ENCODE results near the gene INVS. TPM values are rescaled to one million over a fixed set of nuclear protein-coding genes. Genes with fewer than 3 reads are reported as not detected.

The INVS gene
- total RNA-seq, 1 donor from 2014 or later: 21.9 TPM

GRCh38 chr9:100285601-100286000, 186.6 kb downstream of the INVS start:
- no peak for DNase-seq (ENCODE audit: extremely low spot score in 2 of 2)
- H3K27me3 ChIP-seq: no peaks in the 10 kb centered on the region
- H3K36me3 ChIP-seq: peaks cover 3 to 70% of the 10 kb centered on the region in 2 donors
- no peak overlapping the region for H3K4me3 ChIP-seq
- intact Hi-C loops (cut with DNase I): no loop called here
- H3K4me1 ChIP-seq: no peaks in the 10 kb centered on the region
- no peak for TF ChIP-seq POLR2AphosphoS5 (IDR thresholded peaks at IDR 0.05; ENCODE audit: insufficient read depth in 1 of 2, low read depth in 1 of 2)
- no peak for TF ChIP-seq POLR2A (IDR thresholded peaks at IDR 0.05)
- no peak for TF ChIP-seq CTCF (IDR thresholded peaks at IDR 0.05)
- H3K27ac ChIP-seq: no peak overlapping the region
- no peaks in the 10 kb centered on the region for H3K9me3 ChIP-seq

DNA sequence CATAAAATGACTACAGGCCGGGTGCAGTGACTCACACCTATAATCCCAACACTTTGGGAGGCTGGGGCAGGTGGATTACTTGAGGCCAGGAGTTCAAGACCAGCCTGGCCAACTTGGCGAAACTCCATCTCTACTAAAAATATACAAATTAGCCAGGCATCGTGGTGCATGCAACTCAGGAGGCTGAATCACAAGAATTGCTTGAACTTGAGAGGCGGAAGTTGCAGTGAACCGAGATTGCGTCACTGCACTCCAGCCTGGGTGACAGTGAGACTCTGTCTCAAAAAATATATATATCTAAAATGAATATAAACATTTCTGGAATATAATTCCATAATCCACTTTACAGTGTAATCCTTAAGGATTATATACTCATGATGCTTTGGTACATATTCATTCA, 187.2 kb downstream of the INVS start:
- no peaks in the 10 kb centered on the region for H3K4me1 ChIP-seq
- intact Hi-C loops (cut with DNase I): no loop called here
- TF ChIP-seq CTCF (IDR thresholded peaks at IDR 0.05) (no peak), POLR2AphosphoS5 (IDR thresholded peaks at IDR 0.05; ENCODE audit: insufficient read depth in 1 of 2, low read depth in 1 of 2) (no peak), POLR2A (IDR thresholded peaks at IDR 0.05) (no peak)
- DNase-seq (ENCODE audit: extremely low spot score in 2 of 2): no peak
- H3K27me3 ChIP-seq: no peaks in the 10 kb centered on the region
- H3K4me3 ChIP-seq: no peak overlapping the region
- no peaks in the 10 kb centered on the region for H3K9me3 ChIP-seq
- H3K27ac ChIP-seq: no peak overlapping the region
- peaks cover 3 to 77% of the 10 kb centered on the region in 2 donors for H3K36me3 ChIP-seq

DNA sequence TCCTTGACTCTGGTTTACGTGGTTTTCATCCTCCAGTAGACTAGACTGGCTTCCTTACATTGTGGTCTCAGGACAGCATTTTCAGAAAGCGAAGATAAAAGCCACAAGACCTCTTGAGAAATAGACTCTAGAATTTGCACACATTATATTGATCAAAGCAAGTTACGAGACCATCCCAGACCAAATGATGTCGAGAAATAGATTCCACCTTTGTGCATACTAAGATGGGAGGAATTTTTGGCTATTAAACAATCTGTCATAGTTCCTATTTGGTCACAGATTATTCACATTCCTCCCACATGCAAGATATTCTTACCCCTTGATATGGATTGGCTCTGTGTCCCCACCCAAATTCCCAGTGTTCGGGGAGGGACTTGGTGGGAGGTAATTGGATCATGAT, 188.1 kb downstream of the INVS start:
- no peaks in the 10 kb centered on the region for H3K27me3 ChIP-seq
- H3K9me3 ChIP-seq: no peaks in the 10 kb centered on the region
- TF ChIP-seq POLR2AphosphoS5 (IDR thresholded peaks at IDR 0.05; ENCODE audit: insufficient read depth in 1 of 2, low read depth in 1 of 2) (no peak), CTCF (IDR thresholded peaks at IDR 0.05) (no peak), POLR2A (IDR thresholded peaks at IDR 0.05) (no peak)
- no peaks in the 10 kb centered on the region for H3K4me1 ChIP-seq
- H3K36me3 ChIP-seq: peaks cover 3 to 80% of the 10 kb centered on the region in 2 donors
- no peak overlapping the region for H3K4me3 ChIP-seq
- no peak overlapping the region for H3K27ac ChIP-seq
- intact Hi-C loops (cut with DNase I): no loop called here
- no peak for DNase-seq (ENCODE audit: extremely low spot score in 2 of 2)

GRCh38 chr9:100290714-100291113, 191.7 kb downstream of the INVS start:
- no peak for TF ChIP-seq CTCF (IDR thresholded peaks at IDR 0.05)
- TF ChIP-seq POLR2AphosphoS5 (IDR thresholded peaks at IDR 0.05; ENCODE audit: insufficient read depth in 1 of 2, low read depth in 1 of 2): no peak
- TF ChIP-seq POLR2A (IDR thresholded peaks at IDR 0.05): no peak
- Histone ChIP-seq H3K27me3 (no peaks in the 10 kb centered on the region), H3K4me3 (no peak overlapping the region), H3K9me3 (no peaks in the 10 kb centered on the region), H3K36me3 (peaks cover 0 to 70% of the 10 kb centered on the region in 2 donors), H3K27ac (no peak overlapping the region), H3K4me1 (no peaks in the 10 kb centered on the region)
- DNase-seq (ENCODE audit: extremely low spot score in 2 of 2): no peak
- intact Hi-C loops (cut with DNase I): no loop called here

DNA sequence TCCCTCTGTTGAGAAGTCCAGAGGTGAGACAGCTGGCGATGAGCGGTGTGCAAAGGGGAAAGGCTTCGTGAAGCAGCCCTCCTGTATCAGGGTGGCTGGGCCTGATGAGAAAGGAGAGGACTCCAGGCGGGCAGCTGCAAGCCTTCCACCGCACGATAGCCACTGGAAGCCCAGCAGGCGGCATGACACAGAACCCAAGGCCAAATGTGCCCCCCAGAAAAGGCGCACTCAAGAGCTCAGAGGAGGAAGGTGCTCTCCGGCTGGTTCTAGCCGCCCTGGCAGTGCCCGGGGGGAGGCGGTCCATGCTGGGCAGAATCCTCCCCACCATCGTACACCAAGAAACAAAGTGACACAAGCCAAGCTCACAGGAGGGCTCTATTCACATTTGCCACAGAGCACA, 193.4 kb downstream of the INVS start:
- Histone ChIP-seq H3K4me3 (no peak overlapping the region), H3K9me3 (no peaks in the 10 kb centered on the region), H3K36me3 (peaks cover 0 to 54% of the 10 kb centered on the region in 2 donors), H3K4me1 (no peaks in the 10 kb centered on the region), H3K27me3 (no peaks in the 10 kb centered on the region), H3K27ac (no peak overlapping the region)
- intact Hi-C loops (cut with DNase I): no loop called here
- TF ChIP-seq POLR2AphosphoS5 (IDR thresholded peaks at IDR 0.05; ENCODE audit: insufficient read depth in 1 of 2, low read depth in 1 of 2): no peak
- no peak for TF ChIP-seq CTCF (IDR thresholded peaks at IDR 0.05)
- no peak for TF ChIP-seq POLR2A (IDR thresholded peaks at IDR 0.05)
- no peak for DNase-seq (ENCODE audit: extremely low spot score in 2 of 2)
